Right hindlimb (tissue), 1 donor: ENCODE results near the gene VASP.
A peak's percentile ranks its signal among the peaks of the same experiment; 100 is the strongest.

ENCODE experiments used
- DNase-seq: peaks from one replicate; pipeline ENCODE4 v3.0.0-alpha.2; 2018

The VASP gene

DNA sequence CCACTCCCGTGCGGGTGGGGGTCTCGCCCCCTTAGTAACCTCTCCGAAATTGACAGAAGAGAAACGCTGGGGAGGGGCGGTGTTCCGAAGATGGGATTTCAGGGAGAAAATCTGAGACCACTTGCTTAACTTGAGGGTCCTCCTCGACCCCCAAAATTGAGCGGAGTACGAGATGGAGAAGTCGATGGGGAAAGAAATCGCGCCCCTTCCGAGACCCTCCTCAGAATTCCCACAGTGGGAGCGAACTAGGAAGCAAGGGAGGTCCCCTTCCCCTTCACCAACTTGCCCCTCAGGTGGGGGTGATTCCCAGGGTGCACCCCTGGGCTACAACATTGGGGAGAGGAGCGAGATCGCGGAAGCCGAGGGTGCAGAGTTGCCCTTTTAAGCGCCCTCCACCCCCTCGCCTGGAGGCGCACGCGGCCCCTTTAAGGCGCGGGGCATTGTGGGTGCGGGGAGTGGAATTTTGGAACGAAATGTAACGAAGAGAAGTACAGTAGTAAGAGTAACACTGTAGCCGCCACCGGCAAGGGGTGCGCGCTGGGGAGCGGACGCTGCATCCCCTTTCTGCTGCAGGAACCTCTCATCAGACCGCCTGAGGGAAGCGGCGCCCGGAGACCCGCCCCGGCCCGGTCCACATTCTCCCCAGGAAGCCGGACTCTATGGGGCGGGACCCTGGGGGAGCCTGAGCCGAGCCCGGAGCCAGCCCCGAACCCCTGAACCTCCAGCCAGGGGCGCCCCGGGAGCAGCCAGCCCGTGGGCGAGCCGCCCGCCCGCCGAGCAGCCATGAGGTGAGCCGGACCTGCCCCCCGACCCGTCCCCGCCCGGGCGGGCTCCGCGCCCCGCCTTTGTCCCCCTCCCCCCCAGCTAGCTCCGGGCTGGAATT, at the start of gene VASP:
Gene VASP (plus strand): TSS at position 491 of the 883 bp plus-strand sequence. CDS start 293 bp downstream, at position 784.
- DNase-seq, result peak; percentile 90

DNA sequence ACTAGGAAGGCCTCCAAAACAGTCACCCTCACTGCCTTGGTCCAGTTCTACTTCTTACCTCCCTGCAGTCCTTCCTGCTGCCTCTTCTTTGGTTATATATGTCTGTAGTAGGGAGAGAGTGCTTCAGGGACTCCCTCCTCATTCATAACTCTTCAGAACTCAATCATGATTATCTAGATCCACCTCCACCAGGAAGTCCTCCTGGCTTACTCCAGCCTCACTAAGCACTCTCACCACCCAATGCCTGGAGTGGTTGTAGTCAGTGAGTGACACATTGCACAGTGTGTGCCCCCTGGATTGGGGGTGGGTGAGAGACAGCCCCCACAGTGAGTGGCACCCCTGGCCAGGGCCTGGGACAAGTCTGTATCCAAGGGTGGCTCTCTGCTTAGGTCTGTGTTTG, 49.5 kb upstream of the VASP start:
- no peak for DNase-seq

DNA sequence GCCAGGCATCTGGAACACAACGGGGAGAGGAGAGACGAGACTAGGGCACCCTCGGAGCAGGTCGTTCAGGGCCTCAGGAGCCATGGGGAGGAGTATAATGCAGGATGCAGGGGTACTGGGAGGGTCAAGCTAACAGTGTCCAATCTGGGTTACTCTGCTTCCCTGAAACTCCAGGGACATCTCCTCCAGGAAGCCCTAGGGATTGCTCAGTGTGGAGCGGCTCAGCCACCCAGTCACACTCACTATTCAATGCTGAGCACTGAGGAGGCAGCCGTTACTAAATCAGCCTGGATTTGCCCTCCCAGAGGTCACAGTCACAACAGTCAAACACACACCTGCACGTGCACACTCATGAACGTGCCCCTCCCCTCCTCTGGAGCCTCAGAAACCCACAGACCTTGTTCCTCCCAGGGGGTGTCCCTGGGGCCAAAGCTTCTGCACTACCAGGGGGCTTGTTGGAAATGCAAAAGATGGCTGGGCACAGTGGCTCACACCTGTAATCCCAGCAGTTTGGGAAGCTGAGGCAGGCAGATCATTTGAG, 46.4 kb upstream of the VASP start:
- no peak for DNase-seq

DNA sequence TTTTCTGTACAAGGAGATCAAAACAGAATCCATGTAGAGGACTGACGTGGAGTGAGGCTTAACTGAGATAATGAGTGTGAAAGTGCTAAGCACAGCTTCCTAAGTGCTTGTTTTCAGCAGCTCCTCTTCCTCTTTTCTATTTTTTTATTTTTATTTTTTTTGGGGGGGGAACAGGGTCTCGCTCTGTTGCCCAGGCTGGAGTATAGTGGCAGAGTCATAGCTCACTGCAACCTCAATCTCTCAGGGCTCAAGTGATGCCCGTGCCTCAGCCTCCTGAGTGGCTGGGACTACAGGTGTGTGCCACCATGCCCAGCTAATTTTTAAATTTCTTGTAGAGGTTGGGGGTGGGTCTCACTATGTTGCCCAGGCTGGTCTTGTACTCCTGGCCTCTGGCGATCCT, 45.1 kb upstream of the VASP start:
- DNase-seq, result no peak

DNA sequence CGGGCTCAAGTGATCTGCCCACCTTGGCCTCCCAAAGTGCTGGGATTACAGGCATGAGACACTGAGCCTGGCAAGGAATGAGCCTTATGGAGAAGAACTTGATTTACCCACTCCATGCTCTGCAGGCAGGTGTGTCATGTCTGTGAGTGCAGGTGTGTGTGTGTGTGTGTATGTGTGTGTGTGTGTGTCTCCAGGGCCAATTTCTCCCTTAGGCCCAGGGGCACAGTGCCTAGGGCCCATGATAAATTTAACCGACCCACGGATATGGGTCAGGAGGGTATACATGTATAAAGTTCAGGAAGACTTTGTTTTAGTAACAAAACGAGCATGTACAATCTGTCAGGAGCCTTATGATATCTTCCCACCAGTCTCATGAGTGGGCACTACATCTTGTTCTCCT, 44.0 kb upstream of the VASP start:
- no peak for DNase-seq

DNA sequence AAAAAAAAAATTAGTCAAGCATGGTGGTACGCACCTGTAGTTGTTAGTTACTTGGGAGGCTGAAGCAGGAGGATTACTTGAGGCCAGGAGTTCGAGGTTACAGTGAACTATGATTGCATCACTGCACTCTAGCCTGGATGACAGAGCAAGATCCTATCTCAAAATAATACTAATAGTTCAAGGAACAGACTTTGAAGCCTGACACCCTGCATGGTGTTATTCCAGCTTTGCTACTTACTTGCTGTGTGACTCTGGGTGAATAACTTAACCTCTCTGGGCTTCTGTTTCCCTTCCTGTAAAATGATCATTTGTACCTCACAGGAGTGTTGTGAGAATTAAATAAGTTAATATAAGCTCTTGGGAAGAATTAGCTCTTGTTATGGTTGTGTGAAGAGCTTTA, 43.0 kb upstream of the VASP start:
- no peak for DNase-seq

DNA sequence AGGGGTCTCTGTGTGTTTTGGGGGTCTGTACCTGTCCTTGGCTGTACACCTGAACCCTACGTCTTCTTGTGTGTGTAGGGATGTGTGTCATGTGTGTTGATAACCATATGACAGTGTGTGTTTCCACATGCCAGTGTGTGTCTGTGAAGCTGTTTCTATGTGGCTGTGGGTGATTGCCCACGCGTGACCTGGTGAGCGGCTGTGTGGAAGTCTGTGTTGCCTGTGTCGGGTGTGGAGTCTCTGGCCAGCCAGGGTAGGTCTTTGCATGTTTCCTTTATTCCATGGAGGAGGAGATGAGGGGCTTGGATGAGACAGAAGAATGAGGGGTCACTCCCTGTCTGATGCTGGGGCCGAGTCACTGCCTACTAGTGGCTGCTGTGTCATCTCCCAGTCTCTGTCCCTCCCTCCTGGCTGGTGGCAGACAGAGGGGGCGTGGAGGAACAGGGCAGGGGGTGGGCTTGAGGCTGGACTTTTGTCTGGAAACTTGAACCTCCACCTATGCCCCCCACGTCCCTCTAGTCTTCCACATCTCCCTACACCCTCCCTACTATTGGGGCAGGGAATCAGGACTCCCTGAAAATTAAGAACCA, 42.3 kb upstream of the VASP start:
- DNase-seq, result no peak

DNA sequence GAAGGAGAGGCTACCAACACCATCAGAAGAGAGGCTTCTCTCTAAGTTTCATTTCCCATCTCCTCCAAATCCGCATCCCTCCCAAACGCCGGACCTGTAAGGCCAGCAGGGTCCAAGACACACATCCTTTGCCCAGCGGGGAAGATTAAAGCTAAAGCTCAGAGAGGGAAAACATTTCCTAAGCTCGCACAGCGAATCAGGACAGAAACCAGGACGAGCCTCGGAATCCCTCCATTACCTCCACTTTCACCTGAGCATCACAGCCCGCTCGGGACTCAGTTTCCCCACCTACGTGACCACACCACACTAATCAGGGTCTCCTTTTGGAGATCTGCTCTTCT, 40.2 kb upstream of the VASP start:
- no peak for DNase-seq

DNA sequence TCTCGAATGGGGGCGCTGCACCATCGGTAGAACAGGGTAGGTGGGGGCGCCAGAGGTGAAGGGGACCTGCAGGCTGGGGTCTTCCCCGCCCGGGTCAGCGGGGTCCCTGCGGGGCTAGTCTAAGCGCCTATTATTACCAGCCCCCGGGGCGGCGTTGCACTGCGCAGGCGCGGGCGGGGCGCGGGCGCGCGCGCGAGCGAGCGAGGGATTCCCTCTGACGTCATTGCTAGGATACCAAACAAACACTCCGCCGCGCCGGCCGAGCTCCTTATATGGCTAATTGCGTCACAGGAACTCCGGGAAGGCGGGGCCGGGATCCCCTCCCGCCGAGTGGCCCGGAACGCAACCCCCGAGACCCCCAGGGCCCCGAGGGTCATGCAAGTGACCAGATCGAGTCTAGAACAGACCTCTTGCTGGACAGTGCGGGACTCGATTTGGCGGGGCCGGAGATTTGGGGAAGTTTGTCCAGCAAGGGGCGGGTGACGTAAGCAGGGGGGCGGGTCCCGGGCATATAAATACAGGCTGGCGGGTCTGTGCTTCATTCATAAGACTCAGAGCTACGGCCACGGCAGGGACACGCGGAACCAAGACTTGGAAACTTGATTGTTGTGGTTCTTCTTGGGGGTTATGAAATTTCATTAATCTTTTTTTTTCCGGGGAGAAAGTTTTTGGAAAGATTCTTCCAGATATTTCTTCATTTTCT, 39.7 kb upstream of the VASP start, which contains the start of gene FOSB:
Gene FOSB (plus strand): TSS at position 541 of the 703 bp plus-strand sequence. CDS start 591 bp downstream, outside the sequence.
- peak; percentile 95 for DNase-seq

DNA sequence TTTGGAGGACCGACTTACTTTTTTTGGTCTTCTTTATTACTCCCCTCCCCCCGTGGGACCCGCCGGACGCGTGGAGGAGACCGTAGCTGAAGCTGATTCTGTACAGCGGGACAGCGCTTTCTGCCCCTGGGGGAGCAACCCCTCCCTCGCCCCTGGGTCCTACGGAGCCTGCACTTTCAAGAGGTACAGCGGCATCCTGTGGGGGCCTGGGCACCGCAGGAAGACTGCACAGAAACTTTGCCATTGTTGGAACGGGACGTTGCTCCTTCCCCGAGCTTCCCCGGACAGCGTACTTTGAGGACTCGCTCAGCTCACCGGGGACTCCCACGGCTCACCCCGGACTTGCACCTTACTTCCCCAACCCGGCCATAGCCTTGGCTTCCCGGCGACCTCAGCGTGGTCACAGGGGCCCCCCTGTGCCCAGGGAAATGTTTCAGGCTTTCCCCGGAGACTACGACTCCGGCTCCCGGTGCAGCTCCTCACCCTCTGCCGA, 39.1 kb upstream of the VASP start:
- DNase-seq, result peak; percentile 85

DNA sequence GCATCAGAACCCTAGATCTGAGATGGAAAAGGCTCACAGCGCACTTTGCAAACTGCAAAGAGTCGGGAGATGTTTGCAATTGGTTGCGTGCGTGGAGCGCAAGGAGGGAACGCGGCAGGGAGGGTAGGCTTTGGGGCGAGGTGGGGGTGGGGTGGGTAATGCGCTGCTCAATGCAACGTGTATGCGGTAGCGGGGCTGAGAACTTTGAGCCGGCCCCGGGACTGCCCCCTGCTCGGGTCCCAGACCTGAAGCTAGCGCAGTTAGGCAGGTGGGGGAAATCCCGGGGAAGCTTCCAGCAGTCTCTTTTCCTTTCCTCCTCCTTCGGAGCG, 38.5 kb upstream of the VASP start:
- no peak for DNase-seq

DNA sequence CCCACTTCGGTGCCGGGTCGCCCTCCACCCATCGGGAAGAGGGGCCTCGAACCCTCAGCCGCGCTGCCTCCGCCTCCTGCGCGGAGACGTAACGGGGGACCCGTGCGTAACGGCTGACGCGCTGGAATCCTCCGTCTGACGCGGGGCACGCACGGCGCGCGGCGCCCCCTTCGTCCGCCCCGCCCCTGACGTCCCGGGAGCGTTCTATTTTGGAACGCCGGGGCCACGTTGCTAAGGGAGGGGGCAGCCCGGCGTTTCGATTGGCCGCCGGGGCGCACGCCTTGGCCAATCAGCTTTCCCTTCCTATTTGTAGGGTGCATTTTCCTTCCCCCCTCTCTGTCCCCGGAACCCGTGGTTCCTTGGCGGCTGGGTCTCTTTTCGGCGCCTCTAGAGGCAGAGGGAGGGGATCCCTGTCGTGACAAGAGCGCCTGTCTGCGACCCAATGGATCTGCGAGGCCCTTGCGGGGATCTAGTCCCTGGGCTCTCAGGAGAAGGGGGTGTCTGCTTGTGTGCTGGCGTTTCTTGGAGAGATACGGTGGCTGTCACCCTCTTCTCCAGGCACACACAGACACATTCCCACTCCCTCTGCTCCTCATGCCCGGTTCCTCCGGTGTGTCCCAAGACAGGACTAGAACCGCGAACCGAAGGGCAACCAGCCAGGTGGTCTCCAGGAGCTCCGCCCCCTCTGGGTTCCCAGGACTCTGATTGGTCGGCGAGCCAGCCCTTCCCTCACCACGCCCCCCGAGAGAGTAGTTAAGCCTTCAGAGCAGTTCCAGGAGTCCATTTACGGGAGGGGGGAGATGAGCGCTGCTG, 37.9 kb upstream of the VASP start:
- peak; percentile 94 for DNase-seq

DNA sequence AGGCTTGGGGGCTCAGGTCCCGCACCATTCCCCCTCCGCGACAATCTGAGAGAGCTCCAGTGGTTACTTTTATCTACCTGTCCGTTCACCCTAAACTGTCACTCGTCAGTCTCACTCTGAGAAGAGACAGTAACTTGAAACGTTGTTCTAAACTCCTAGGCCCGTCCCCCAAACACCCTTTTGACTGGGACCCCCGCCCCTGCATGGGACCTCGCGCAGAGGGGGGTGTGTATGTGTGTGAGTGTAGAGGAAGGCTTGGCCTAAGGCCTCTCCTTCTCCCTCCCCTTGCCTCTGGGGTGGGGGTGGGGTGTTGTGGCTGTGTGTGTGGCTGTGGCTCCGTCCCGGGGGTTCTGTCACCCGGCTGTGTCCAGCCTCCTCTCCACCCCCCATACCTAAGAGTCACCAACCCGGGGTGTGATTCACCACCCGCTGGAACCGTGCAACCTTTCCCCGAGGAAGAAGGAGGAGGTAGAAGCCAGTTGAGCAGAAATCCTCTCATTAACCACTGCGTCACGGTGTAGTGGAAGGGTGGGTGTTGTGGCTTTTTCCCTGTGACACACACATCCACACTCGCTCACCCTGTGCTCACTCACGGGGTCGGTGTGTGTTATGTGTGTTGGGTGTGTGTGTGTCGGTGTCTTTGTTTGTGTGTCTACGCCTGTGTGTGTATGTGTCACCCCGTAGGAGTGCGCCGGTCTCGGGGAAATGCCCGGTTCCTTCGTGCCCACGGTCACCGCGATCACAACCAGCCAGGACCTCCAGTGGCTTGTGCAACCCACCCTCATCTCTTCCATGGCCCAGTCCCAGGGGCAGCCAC, 37.1 kb upstream of the VASP start:
- DNase-seq, result peak; percentile 75

DNA sequence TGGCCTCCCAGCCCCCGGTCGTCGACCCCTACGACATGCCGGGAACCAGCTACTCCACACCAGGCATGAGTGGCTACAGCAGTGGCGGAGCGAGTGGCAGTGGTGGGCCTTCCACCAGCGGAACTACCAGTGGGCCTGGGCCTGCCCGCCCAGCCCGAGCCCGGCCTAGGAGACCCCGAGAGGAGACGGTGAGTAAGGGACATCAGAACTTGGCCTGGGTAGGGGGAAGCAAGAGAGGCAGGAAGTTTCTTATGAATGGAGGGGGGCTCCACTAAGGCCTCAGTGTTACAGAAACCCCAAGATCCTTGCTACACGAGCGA, 36.6 kb upstream of the VASP start:
- DNase-seq, result peak; percentile 60

DNA sequence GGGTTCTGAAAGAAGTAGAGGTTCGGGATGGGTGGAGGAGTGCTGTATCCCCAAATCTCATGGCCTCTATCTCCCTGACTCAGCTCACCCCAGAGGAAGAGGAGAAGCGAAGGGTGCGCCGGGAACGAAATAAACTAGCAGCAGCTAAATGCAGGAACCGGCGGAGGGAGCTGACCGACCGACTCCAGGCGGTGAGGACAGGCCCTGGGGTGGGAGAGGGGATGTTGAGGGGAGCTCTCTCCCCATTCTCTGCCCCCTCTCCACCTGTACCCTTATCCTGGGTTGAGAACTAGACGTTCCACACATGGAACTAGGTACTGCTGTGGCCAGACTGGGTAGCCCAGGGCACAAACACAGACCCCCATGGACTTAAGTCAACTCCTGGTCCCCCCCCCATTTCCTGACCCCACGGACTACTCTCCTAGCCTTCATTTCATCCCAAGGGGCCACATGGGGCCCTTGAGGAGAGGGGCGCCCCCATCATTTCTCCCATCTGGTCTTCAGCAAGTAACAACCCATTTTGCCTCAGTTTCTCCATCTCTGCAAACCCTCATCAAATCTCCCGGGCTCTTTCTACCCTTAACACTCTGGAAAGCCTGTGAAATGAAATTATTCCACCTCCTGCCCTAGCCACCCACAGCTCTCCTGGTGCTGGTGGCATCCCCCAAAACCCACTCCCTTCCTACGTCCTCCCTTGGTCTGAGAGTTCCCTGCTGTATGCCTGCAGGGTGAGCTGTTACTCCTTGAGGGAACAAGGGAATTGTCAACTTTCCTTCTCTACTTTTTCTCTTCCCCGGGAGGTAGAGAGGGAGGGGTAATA, 36.0 kb upstream of the VASP start:
- DNase-seq, result peak; percentile 49

DNA sequence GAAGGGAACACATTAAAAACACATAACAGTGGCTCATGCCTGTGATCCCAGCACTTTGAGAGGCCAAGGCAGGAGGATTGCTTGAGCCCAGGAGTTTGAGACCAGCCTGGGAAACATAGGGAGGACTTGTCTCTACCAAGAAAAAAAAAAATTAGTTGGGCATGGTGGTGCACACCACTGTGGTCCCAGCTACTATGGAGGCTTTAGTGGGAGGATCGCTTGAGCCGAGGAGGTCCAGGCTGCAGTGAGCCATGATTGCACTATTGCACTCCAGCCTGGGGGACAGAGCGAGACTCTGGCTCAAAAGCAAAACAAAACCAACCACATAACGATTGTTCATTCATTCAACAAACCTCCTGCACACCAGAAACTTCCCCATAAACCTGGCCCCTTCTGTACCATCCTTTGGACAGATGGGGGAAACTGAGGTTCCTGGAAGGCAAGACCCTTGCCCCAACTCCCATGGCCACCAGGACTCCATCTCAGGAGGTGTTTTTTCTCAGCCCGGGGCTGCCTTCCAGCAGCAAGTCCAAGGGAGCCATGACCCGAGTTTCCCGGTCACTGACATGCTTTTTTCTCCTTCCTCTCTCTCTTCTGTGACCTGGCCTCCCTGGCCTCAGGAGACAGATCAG, 35.2 kb upstream of the VASP start:
- DNase-seq, result no peak

DNA sequence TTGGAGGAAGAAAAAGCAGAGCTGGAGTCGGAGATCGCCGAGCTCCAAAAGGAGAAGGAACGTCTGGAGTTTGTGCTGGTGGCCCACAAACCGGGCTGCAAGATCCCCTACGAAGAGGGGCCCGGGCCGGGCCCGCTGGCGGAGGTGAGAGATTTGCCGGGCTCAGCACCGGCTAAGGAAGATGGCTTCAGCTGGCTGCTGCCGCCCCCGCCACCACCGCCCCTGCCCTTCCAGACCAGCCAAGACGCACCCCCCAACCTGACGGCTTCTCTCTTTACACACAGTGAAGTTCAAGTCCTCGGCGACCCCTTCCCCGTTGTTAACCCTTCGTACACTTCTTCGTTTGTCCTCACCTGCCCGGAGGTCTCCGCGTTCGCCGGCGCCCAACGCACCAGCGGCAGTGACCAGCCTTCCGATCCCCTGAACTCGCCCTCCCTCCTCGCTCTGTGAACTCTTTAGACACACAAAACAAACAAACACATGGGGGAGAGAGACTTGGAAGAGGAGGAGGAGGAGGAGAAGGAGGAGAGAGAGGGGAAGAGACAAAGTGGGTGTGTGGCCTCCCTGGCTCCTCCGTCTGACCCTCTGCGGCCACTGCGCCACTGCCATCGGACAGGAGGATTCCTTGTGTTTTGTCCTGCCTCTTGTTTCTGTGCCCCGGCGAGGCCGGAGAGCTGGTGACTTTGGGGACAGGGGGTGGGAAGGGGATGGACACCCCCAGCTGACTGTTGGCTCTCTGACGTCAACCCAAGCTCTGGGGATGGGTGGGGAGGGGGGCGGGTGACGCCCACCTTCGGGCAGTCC, 34.5 kb upstream of the VASP start:
- DNase-seq, result peak; percentile 74

DNA sequence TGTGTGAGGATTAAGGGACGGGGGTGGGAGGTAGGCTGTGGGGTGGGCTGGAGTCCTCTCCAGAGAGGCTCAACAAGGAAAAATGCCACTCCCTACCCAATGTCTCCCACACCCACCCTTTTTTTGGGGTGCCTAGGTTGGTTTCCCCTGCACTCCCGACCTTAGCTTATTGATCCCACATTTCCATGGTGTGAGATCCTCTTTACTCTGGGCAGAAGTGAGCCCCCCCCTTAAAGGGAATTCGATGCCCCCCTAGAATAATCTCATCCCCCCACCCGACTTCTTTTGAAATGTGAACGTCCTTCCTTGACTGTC, 34.0 kb upstream of the VASP start:
- DNase-seq, result no peak

DNA sequence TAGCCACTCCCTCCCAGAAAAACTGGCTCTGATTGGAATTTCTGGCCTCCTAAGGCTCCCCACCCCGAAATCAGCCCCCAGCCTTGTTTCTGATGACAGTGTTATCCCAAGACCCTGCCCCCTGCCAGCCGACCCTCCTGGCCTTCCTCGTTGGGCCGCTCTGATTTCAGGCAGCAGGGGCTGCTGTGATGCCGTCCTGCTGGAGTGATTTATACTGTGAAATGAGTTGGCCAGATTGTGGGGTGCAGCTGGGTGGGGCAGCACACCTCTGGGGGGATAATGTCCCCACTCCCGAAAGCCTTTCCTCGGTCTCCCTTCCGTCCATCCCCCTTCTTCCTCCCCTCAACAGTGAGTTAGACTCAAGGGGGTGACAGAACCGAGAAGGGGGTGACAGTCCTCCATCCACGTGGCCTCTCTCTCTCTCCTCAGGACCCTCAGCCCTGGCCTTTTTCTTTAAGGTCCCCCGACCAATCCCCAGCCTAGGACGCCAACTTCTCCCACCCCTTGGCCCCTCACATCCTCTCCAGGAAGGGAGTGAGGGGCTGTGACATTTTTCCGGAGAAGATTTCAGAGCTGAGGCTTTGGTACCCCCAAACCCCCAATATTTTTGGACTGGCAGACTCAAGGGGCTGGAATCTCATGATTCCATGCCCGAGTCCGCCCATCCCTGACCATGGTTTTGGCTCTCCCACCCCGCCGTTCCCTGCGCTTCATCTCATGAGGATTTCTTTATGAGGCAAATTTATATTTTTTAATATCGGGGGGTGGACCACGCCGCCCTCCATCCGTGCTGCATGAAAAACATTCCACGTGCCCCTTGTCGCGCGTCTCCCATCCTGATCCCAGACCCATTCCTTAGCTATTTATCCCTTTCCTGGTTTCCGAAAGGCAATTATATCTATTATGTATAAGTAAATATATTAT, 33.3 kb upstream of the VASP start:
- DNase-seq, result peak; percentile 68
